HG03097 (cell line): ENCODE results near the gene MAU2.
"Not testable (repeated sequence)": the region's sequence is repeated elsewhere in the genome, so short reads cannot be mapped to it uniquely, and the experiment has no call there.

Experiments used
- ATAC-seq: cut with Tn5 transposase; IDR thresholded peaks from one replicate; pipeline ENCODE4 v1.9.1; 2021; ENCODE audit not compliant: unreplicated experiment, low FRiP score

Gene MAU2

DNA sequence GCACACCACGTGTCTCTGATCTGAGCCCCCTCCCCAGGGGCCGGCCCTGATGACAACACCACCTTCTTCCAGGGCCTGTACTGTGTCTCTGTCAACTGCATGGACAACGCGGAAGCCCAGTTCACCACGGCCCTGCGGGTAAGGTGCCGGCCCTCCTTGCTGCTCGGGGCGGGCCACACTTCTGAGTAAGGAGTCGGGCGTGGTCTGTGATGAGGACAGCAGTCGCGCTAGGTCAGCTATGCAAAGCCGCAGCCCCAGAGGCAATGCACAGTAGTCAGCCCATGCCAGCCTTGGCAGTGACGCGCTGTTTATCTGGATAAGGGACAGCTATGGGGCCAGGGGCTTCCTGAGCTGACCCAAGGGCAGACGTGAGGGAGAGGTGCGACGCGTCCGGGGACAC is 24.6 kb downstream of the MAU2 start:
- ATAC-seq, result no peak

- no peak for ATAC-seq
Measured at GRCh38 chr19:19345970-19346369, 25.3 kb downstream of the MAU2 start.

DNA sequence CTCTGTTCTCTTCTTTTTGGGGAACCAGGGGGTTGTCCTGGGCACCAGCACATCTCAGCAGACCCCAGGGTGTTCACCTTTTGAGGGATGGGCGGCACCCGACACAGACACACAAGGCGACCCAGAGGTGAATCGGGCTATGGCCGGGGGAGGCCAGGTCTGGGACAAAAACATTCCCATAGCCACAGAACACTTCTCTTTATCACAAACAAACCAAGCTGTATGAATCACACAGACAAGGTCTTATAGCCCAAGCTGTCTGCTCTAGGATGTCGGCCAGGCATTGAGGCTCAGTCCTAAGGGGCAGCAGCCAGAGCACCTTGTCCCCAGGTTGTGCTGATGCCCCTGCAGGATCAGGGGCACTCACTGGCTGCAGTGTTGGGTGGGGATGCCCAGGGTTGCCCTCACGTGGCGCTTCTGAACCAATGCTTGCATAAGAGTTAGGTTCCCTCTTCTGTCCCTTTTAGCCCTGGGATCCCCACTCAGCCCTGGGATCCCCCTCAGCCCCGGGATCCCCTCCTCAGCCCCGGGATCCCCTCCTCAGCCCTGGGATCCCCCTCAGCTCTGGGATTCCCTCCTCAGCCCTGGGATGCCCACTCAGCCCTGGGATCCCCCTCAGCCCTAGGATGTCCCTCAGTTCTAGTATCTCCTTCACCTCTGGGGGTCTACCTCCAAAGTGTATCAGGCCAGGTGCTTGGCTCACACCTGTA is 26.9 kb downstream of the MAU2 start:
- no peak for ATAC-seq

GRCh38 chr19:19348266-19348665 is 27.6 kb downstream of the MAU2 start:
- no peak for ATAC-seq

GRCh38 chr19:19349365-19349764 is 28.7 kb downstream of the MAU2 start:
- no peak for ATAC-seq

DNA sequence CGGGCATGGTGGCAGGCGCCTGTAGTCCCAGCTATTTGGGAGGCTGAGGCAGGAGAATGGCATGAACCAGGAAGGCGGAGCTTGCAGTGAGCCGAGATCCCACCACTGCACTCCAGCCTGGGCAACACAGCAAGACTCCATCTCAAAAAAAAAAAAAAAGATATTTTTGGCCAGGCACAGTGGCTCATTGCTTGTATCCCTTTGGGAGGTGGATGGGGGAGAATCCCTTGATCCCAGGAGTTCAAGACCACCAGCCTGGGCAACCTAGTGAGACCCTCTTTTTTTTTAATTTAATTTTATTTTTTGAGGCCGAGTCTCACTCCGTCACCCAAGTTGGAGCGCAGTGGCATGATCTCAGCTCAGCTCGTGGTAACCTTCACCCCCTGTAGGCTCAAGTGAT is 30.1 kb downstream of the MAU2 start:
- ATAC-seq, result not testable (repeated sequence)

DNA sequence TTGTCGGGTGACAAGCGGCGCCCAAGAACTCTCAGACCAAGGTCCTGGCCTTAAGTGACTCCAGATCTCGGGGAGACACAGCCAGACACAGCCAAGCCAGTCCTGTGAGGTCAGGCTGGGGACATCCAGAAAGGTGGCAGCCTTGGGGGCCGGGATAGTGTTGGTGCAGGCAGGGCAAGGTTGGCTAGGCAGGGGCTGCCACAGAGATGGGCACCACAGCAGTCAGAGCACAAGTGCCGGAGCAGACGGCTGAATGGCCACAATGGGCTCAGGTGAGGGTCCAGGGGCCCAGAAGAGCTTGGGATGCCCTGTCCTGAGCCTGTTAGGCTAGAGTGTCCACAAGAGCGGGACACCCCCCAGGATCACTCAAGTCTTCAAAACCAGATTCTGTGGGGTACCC is 32.2 kb downstream of the MAU2 start:
- no peak for ATAC-seq

DNA sequence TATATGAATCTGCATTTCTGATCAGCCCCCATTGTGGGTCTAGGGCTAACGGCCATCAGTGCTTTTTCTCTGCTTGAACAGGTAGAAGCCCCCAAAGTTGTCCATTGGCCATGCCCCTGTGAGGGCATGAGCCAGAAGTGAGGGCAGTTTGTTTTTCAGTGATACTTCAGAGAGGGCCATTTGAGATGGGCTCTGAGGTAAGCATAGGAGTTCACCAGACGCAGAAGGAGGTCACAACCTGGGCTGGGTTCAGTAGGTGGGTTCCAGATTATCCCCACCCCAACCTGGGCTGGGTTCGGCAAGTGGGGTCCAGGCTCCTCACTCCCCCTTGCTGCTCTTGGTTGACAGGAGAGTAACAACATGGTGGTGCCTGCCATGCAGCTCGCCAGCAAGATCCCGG is 33.4 kb downstream of the MAU2 start:
- ATAC-seq, result no peak

- no peak for ATAC-seq
Measured at GRCh38 chr19:19354932-19355331, 34.3 kb downstream of the MAU2 start.

DNA sequence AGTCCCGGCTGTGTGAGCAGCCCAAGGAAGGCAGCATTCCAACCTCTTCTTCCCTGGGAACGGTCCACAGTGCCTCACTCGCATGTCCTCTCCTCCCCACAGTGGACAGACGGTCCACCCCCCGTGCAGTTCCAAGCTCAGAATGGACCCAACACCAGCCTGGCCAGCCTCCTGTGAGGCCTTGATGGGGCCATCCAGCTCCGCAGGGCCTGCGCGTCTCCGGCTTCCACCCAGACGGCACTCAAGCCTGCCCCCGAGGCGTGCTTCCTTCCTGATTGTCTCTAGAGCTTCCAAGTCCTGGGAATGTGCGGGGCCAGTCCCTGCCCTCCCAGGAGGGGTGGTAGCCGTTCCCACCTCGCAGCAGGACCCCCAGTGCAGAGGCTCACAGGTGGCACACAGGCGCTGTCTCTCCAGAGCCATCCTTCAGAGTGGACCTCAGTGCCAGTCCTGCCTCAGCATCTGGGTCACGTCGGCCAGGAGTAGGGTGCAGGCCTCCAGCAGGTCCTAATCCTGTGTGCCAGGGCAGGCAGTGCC is 35.0 kb downstream of the MAU2 start:
- no peak for ATAC-seq

- no peak for ATAC-seq
Measured at GRCh38 chr19:19356500-19356899, 35.9 kb downstream of the MAU2 start.

GRCh38 chr19:19356901-19357566 is 36.4 kb downstream of the MAU2 start:
- ATAC-seq, result no peak

- no peak for ATAC-seq
Measured at GRCh38 chr19:19361075-19361594, 40.5 kb downstream of the MAU2 start.

- no peak for ATAC-seq
Measured at GRCh38 chr19:19362075-19362474, 41.4 kb downstream of the MAU2 start.

DNA sequence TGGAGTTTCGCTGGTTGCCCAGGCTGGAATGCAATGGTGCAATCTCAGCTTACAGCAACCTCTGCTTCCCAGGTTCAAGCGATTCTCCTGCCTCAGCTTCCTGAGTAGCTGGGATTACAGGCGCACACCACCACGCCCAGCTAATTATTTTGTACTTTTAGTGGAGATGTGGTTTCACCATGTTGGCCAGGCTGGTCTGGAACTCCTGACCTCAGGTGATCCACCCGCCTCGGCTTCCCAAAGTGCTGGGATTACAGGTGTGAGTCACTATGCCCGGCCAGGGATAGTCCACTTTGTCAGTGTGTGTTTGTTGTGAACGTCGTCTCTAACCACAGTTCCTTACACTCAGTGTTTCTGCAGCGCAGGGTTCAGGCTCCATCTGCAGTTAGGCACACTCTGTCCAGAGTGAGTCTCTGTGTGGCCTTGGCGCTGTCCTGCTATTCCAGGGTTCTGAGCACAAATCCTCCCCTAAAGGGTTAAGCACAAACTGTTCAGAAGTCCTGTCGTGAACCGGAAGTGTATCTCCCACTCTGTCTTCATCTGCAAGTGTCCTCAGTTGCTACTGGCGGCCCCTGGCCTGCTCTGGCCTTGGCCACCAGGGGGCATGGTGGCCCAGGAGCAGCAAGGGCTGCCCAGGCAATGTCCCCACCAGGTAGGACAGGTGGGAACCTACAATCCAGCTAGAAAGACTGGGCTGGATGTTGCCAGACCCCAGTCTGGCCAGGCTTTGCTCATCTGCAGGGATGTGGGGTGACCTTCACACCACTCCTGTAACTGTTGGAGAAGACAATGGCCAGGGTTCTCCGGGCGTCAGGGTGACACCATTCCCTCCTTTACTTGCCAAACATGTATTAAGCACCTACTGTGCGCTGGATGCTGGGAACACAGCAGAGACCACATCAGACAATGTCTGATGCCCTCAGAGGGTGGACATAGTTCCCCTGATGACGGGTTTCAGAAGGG is 46.1 kb downstream of the MAU2 start:
- ATAC-seq, result no peak

DNA sequence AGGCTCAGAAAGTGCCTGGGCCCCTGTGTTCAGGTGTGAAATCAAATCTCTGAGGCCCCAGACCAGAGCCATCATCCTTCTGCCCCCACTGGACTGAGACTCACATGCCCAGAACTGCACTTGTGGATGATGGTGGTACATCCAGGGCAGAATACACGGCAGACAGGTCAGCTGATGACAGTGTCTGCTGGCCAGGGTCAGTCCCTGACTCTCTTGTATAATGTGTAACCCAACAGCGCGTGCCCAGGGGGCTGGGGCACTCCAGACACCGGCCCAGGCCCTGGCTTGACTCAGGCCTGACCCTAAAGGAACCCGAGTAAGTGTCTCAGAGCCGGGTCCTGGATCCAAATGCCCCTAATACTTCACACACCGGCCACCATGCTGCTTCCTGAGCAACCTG is 47.5 kb downstream of the MAU2 start:
- no peak for ATAC-seq

GRCh38 chr19:19371059-19371458 is 50.4 kb downstream of the MAU2 start:
- ATAC-seq, result no peak

GRCh38 chr19:19372656-19373416 is 52.2 kb downstream of the MAU2 start:
- ATAC-seq, result peak; percentile 79

- no peak for ATAC-seq
Measured at GRCh38 chr19:19379527-19379926, 58.9 kb downstream of the MAU2 start.

- not testable (repeated sequence) for ATAC-seq
Measured at GRCh38 chr19:19380316-19380715, 59.7 kb downstream of the MAU2 start.
